GM18505 (cell line): ENCODE results near the gene ETV3L.

ENCODE experiments used
- ATAC-seq: cut with Tn5 transposase; IDR thresholded peaks from one replicate; pipeline ENCODE4 v1.9.1; 2021; ENCODE audit not compliant: unreplicated experiment
- POLR2A ChIP-seq: IDR thresholded peaks from 4 replicates; pipeline ENCODE4 v1.6.1; 2011; ENCODE audit warnings: borderline replicate concordance; ENCODE audit not compliant: insufficient read depth, insufficient read length; ENCODE audit errors: extremely low read depth

ETV3L gene

DNA sequence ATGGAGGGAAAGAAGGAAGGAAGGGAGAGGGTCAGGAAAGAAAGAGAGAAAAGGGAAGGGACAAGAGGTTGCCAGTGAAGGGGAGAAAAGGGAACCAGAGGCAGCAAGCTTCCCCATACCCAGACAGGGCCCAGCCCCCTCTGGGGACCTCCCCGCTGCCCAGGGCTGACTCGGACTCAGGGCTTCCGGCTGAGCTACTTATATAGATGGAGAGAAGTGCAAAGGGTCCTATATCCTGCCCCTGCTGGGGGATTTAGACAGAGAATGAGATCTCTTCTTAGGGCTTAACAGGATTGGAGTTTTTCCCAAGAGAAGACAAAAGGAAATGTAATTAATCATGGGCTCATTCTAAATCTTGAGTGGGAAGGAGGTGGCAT, at the start of gene ETV3L:
Gene ETV3L (minus strand): TSS at position 176 of the 377 bp plus-strand sequence. CDS start 285 bp downstream, outside the sequence.
- no peak for TF ChIP-seq POLR2A
- ATAC-seq: no peak

DNA sequence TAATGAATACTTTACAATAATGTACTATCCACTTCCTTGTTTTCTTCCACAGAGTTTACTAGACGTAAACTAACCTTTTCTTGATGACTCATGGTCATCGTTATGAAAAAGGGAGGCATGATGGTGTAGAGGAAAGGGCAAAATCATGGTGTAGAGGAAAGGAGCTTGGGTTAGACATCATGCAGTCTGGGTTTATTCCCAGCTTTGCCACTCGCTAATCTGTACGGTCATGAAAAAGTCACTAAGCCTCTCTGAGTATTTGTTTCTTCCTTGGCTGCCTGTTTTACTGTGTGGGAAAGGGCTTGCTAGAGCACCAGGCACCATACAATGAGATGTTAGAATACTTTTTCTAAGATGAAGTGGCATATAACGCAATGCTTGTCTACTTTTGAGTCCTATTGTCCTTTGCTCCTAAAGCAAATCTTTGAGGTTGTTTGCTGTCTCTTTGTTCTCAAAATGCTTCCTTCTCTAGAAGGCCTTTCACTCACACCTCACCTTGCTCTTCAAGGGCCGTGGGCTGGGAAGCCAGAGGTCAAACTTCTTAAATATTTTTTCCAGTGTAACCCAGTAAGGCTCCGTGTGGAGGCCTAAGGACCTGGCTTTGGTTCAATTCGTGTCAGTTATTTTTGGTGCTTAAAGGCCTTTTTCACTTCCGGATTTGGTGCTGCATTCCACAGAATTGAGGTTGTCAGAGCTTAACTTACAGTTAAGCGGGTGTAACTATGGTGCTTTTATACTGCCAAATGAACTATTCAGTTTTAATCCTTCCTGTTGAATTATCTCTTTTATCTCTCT, 48.5 kb upstream of the ETV3L start:
- ATAC-seq: no peak
- no peak for TF ChIP-seq POLR2A

DNA sequence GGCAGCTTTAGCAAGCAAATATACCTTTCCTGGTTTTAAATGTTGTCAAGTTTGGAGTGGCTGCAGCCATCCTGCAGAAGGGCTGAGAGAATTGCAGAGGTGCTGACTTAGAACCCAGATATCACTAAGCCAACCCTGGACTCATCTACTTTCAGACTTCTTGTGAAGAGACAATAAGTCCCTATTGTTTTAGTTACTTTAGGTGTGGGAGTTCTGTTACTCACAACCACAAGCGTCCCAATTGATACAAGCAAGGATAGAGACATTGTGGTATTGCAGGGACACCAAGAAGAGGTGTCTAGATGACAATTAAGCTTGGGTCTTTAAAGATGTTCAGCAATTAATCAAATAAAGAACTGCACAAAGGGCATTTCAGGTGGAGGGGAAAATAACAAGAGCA, 47.4 kb upstream of the ETV3L start:
- no peak for TF ChIP-seq POLR2A
- ATAC-seq: no peak

GRCh38 chr1:157146244-157146643, 46.6 kb upstream of the ETV3L start:
- no peak for TF ChIP-seq POLR2A
- no peak for ATAC-seq

DNA sequence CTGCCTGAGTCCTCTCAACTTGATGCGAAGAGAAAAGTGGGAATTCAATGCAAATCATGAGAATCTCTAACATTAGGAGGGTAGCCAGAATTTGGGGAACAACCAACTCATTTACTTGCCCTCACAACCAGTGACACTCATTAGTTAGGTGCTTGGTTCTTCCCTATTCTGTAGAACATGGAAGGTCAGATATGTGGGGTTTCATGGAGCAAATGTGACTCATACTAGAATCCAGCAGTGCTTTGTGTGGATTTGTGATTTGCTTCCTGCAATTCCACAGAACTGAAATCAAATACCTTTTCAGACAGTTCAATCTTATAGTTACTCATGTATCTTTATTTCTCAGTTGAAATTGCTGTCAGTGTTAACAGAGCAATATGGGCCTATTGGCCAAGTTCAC, 45.5 kb upstream of the ETV3L start:
- TF ChIP-seq POLR2A: no peak
- no peak for ATAC-seq

DNA sequence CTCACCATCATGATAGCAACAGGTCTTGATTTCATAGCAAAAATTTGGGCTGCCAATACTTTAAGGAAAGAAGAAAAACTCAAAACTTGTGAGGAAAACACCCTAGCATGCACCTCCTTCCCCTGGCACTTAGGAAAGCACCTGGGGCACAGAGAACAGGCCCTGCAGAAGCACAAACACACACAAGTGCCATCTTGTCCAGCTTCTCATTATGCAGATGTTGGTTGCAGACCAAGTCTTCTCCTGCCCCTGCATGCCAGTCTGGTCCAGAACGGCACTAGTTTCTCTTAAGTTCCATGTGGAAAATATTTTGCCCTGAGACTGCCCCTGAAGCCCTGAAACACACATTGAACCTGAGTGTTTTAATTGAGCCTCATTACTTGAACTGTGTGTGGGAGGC, 44.9 kb upstream of the ETV3L start:
- ATAC-seq: no peak
- no peak for TF ChIP-seq POLR2A

DNA sequence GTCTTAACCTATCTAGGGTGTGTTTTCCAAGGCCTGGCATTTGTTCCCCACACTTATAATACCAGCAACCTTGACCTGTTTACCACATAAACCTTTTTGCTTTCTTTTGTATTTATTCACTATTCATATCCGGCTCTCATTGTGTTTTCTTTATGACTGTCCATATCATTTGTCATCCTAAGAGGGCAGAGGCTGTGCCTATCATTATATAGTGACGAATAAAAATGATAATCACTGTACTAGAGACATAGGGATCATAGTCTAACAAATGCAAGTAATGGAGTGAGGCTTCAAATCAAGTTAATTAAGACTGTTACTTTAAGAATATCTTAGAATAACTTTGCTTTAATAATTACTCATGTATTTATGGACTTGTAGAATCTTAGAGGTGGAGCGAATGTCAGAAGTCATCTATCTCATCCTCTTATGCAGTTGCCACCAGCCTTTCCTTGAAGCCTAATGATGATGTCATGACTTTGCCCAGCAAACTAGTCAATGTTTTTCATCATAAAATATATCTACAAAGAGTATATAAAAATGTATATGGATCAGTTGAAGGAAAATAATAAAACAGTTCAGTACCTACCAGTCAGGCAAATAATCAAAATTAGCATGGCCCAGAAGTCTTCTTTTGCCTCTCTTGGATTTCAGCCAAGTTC, 43.3 kb upstream of the ETV3L start:
- TF ChIP-seq POLR2A: no peak
- no peak for ATAC-seq

DNA sequence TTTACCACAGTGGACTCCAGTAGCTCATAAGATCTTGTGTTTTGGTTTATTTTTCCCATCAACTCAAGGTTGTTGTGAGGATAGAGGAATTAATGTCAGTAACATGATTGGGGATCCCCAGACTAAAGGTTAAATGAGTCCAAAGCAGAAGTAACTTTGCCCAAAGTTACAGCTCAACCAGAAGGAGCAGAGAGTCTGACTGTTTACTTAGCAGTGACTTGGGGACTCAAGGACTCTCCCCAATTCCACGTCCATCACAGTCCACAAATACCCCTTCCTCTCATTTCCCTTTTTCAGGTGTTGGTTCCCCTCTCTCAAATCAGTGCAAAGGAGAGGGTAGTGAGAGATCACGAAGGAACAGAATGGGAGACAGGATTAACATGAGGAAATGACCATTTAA, 42.6 kb upstream of the ETV3L start:
- no peak for TF ChIP-seq POLR2A

GRCh38 chr1:157141212-157141855, 41.7 kb upstream of the ETV3L start:
- TF ChIP-seq POLR2A: no peak

More for the DNA sequence above, 42.6 kb upstream of the ETV3L start:
- ATAC-seq: no peak

DNA sequence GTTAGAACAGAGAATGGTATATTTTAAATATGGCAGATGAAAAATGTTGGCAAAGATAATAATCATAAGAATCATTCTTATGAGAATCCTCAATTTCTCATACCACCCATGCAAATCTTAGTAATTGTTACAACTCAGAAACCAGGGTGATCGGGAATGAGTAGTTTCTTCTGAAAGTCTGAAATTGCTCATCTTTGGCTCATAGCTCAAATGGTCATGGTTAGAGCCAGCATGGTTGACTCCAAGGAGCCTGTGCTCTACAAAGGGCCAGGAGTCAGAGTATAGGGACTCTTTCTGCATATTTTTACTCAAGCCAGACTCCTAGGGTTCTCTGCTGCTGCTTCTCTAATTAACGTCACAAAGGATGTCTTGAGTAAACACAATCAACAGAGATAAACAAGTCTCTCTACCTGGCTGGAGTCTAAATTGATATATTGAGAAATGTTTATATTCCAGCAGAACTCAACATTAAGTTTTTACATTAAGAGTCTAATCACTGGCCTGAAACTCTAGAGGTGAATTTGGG, 40.5 kb upstream of the ETV3L start:
- no peak for TF ChIP-seq POLR2A
- no peak for ATAC-seq

More at GRCh38 chr1:157141212-157141855, 41.7 kb upstream of the ETV3L start:
- no peak for ATAC-seq

DNA sequence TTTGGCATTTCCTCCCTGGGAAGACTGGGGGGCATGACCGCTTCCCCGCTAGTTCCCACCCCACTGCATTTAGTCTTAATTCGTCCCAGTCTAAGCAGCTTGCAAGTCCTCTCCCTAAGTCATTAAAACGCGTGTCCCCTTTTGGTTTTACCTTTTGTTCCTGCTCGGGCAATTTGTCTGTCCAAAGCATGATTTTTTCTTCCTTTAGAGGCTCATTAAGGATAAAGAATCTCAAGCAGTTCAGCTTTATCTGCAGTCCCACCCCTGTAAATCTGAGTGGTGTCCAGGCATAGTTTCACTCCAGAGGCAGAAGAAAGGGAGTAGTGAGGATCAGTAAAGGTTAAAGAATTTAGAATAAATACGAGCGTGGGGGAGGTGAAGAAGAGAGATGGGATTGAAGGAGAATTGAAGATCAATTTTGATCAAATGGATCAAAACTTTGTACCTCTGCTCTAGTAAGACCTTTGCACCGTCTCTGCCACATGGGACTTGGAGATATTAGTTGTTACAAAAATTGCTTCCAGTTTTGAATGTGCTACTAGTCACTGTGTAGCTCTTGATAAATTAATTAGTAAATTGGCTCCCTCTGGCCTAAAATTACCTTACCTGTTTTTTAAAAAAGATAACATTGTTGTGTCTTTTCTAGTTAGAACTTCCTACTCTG, 39.6 kb upstream of the ETV3L start:
- ATAC-seq: no peak
- no peak for TF ChIP-seq POLR2A

DNA sequence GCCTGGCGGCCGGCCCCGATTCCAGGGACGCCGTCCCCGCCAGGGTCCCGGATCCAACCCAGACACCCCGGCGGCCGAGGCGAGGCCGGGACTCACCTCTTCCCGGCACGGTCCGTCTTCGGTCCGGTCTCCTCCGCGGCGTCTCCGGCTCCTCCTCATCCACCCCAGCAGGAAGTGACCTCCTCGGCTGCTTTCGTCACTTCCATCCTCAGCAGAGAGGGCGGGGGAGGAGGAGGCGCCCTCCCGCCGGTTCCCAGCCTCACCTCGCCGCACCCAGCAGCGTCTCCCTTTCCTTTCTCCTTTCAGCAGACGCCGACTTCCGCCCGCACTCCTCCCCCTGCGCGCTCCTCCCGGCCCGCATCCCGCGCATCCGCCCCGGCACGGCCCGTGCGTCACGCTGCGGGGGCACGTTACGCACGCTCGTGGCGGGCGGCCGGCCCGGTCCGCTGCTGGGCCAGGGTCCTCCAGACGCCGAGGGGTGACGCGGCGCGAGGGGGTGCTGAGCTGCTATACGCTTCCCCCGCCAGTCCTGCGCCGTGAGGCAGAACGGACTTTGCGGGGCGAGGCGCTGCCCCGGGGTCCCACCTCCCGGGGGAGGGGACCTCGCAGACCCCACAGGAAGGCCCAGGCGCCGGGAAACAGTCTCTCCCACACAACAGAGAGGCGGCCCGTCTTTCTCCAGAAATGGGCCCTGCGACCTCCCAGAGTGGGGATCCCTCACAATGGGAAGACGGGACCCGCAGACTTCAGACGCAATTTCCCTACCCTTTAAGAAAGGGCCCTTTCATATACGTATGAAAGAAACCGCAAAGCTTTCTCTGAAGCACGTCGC, 38.8 kb upstream of the ETV3L start, which contains the start of gene ETV3:
Gene ETV3 (minus strand): TSS at position 176 of the 832 bp plus-strand sequence. CDS start 2,043 bp downstream, outside the sequence.
- peak; percentile 80 for ATAC-seq
- peak; percentile 82 for TF ChIP-seq POLR2A
